DND-41 (cell line): ENCODE measurements around the gene GRM7.

Experiments
- CTCF ChIP-seq: IDR thresholded peaks from 2 replicates; pipeline ENCODE4 v1.5.1; 2012; ENCODE audit warnings: borderline replicate concordance, low read length, moderate library complexity, mild to moderate bottlenecking; ENCODE audit not compliant: poor library complexity, severe bottlenecking; ENCODE audit errors: extremely low read depth
- EZH2 ChIP-seq: IDR thresholded peaks from 3 replicates; pipeline ENCODE4 v1.6.1; 2012; ENCODE audit warnings: borderline replicate concordance, low read depth, mild to moderate bottlenecking, moderate library complexity, low read length, inconsistent platforms; ENCODE audit not compliant: severe bottlenecking

GRCh38 chr3:7211740-7212139 is 350.8 kb downstream of the GRM7 start:
- TF ChIP-seq CTCF: no peak
- no peak for TF ChIP-seq EZH2
